GM10266 (cell line): ENCODE data around the gene ZMYND12.
"Not testable (repeated sequence)": the region's sequence is repeated elsewhere in the genome, so short reads cannot be mapped to it uniquely, and the experiment has no call there.

Experiments used
- DNase-seq: peaks from one replicate; pipeline ENCODE4 v3.0.0; 2012; ENCODE audit errors: extremely low spot score
- TF ChIP-seq, protein P1 (sequence below): IDR thresholded peaks from 2 replicates; pipeline ENCODE4 v1.5.1; 2012; ENCODE audit warnings: mild to moderate bottlenecking, low read depth; ENCODE audit not compliant: control insufficient read depth, insufficient read depth; ENCODE audit errors: missing control alignments

The ZMYND12 gene, protein sequence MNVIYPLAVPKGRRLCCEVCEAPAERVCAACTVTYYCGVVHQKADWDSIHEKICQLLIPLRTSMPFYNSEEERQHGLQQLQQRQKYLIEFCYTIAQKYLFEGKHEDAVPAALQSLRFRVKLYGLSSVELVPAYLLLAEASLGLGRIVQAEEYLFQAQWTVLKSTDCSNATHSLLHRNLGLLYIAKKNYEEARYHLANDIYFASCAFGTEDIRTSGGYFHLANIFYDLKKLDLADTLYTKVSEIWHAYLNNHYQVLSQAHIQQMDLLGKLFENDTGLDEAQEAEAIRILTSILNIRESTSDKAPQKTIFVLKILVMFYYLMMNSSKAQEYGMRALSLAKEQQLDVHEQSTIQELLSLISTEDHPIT

DNA sequence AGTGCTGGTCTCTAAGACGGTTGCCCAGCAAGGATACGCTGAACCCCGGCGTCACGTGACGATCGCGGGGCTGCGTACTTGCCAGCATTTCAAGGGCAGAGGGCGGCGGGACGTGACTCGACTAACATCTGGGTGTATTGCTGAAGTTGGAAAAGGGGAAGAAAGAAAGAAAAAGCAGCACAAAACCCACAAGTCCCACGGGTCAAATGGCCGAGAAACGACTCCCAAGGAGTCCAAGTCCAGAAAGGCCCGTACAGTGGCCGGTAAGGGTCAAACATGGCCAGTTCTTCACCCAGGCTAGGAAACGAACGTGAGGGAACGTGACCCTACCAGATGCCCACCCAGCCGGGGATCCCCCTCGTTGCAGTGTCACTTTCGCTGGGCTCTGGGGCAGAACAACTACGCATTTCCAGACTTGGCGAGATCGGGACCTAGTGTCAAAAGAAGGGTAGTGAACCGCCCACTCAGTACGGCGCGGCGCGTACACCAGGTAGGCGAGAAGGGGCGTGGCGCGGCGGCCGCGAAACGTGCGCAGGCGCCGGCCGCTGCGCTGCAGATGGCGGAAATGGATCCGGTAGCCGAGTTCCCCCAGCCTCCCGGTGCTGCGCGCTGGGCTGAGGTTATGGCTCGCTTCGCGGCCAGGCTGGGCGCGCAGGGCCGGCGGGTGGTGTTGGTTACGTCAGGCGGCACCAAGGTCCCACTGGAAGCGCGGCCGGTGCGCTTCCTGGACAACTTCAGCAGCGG lies at the start of gene ZMYND12, which contains the start of gene PPCS:
Gene ZMYND12, minus strand, starts transcription at position 13 of the 744 bp plus-strand sequence. CDS start 25 bp downstream, outside the sequence.
Gene PPCS, plus strand, starts transcription at position 534 of the 744 bp plus-strand sequence. Its CDS starts 23 bp downstream, at position 557.
- TF ChIP-seq, protein P1, sequence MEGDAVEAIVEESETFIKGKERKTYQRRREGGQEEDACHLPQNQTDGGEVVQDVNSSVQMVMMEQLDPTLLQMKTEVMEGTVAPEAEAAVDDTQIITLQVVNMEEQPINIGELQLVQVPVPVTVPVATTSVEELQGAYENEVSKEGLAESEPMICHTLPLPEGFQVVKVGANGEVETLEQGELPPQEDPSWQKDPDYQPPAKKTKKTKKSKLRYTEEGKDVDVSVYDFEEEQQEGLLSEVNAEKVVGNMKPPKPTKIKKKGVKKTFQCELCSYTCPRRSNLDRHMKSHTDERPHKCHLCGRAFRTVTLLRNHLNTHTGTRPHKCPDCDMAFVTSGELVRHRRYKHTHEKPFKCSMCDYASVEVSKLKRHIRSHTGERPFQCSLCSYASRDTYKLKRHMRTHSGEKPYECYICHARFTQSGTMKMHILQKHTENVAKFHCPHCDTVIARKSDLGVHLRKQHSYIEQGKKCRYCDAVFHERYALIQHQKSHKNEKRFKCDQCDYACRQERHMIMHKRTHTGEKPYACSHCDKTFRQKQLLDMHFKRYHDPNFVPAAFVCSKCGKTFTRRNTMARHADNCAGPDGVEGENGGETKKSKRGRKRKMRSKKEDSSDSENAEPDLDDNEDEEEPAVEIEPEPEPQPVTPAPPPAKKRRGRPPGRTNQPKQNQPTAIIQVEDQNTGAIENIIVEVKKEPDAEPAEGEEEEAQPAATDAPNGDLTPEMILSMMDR = no peak
- DNase-seq = peak; percentile 89

GRCh38 chr1:42504535-42505128 lies 48.8 kb upstream of the ZMYND12 start:
- TF ChIP-seq, protein P1 = no peak
- no peak for DNase-seq

DNA sequence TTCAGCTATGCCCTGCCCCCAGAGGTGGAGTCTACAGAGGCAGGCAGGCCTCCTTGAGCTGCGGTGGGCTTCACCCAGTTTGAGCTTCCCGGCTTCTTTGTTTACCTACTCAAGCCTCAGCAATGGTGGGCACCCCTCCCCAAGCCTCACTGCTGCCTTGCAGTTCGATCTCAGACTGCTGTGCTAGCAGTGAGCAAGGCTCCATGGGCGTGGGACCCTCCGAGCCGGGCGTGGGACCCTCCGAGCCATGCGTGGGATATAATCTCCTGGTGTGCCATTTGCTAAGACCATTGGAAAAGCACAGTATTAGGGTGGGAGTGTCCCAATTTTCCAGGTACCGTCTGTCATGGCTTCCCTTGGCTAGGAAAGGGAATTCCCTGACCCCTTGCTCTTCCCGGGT lies 46.2 kb upstream of the ZMYND12 start:
- DNase-seq = not testable (repeated sequence)

DNA sequence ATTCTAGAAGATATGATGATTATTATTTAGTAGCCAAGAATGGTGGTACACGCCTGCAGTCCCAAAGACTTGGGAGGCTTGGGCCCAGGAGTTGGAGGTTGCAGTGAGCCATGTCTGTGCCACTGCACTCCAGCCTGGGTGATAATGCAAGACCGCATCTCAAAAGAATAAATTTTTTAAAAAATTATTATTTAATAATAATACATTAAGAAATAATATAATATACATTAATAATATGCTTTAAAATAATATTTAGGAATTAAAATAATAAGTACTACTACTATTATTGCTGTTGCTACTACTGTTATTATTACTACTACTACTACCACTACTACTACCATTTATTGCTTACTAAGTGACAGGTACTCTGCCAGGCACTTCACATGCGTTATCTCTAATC lies 34.4 kb upstream of the ZMYND12 start:
- TF ChIP-seq, protein P1 = no peak
- DNase-seq = no peak

DNA sequence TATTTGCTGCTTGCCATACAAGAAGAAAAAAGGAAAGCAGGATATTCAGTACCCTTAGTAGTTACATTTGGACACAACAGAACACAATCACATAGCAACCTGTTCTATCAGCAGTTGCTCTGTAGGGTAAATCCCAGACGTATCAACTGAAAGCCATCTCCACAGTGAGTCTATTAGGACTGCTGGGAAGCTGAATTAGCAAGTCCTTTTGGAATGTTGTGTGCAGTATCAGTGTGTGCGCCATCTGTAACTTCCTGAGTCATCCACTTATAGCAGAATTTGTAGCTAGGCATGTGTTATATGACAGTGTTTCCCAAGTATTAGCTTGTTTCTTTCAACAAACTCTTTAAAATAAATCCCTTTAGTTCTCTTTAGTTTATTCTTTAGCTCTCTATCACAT lies 28.6 kb upstream of the ZMYND12 start:
- TF ChIP-seq, protein P1 = no peak
- DNase-seq = no peak

DNA sequence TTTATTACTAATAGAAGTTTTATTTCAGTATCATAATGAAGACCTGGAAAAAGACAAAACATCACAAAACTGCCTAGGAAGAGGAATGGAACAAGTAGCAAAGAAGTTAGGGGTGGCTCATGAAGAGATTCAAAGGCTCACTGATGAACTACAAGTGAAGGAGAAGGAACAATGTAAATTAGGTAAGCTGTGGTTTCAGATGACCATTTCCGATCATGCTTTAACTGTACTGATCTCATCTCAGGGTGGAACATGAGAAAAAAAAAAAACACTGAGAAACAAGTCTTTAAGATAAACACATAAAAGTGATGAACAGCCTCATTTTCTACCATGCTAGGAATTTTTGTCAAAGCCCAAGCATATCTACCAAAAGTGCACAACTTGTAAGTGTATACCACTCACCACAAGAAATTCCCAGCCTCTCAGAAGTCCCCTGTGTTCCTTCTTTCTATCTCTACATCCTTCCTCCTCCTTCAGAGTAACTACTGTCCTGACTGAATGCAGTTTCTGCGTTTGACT lies 26.9 kb upstream of the ZMYND12 start:
- TF ChIP-seq, protein P1 = no peak
- DNase-seq = no peak

DNA sequence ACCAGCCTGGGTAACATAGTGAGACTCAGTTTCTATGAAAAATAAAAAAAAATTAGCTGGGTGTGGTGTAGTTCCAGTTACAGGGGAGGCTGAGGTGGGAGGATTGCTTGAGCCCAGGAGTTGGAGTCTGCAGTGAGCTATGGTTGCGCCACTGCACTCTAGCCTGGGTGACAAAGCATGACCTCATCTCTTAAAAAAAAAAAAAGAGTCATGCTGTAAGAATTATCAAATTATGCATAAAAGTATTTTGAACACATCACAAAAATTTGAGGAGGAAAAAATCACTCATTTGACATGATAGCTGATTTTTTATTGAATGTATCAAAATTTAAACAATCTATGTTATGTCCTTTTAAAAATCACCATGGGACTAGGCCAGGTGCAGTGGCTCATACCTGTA lies 25.1 kb upstream of the ZMYND12 start:
- DNase-seq = no peak
- TF ChIP-seq, protein P1 = no peak
